ENCODE measurements around the gene DNAAF8. TPM values are rescaled to one million over a fixed set of nuclear protein-coding genes. Genes with fewer than 3 reads are reported as not detected.

DNAAF8 gene
- total RNA-seq, 1 donor from 2014 or later = not detected

- Histone ChIP-seq H3K27me3 (no peaks in the 10 kb centered on the region), H3K9ac (no peak overlapping the region), H3K36me3 (no peaks in the 10 kb centered on the region), H4K20me1 (ENCODE audit: low read depth) (no peaks in the 10 kb centered on the region), H2AFZ (replicated peaks) (no peak overlapping the region), H3K9me3 (ENCODE audit: low read depth) (no peaks in the 10 kb centered on the region), H3K4me2 (no peak overlapping the region), H3K4me1 (no peaks in the 10 kb centered on the region), H3F3A (ENCODE audit: low read depth) (no peaks in the 10 kb centered on the region), H3K79me2 (ENCODE audit: low read depth) (no peaks in the 10 kb centered on the region), H3K4me3 (no peak overlapping the region), H3K27ac (no peak overlapping the region)
- no peak for DNase-seq (ENCODE audit: low spot score)
- TF ChIP-seq EZH2 (IDR thresholded peaks at IDR 0.05) (no peak), CTCF (IDR thresholded peaks at IDR 0.05) (no peak), EZH2phosphoT487 (IDR thresholded peaks at IDR 0.05) (no peak)
- Mint-ChIP-seq H3K36me3 (peaks cover 8% of the 10 kb centered on the region), H3K4me3 (no peak overlapping the region), H3K27ac (no peak overlapping the region), H3K9me3 (no peaks in the 10 kb centered on the region), H3K4me1 (no peaks in the 10 kb centered on the region), H3K27me3 (ENCODE audit: insufficient read depth, low read depth) (peaks cover 2% of the 10 kb centered on the region)
These were observed 15.9 kb upstream of the DNAAF8 start for GRCh38 chr16:4718466-4718865.

GRCh38 chr16:4723071-4723767, 11.1 kb upstream of the DNAAF8 start:
- no peak overlapping the region for H3K4me3 Mint-ChIP-seq
- no peak overlapping the region for H3K4me3 ChIP-seq
- no peaks in the 10 kb centered on the region for H3K4me1 Mint-ChIP-seq
- no peaks in the 10 kb centered on the region for H4K20me1 ChIP-seq (ENCODE audit: low read depth)
- no peaks in the 10 kb centered on the region for H3F3A ChIP-seq (ENCODE audit: low read depth)
- no peak overlapping the region for H3K27ac ChIP-seq
- no peak overlapping the region for H3K27ac Mint-ChIP-seq
- TF ChIP-seq EZH2 (IDR thresholded peaks at IDR 0.05) = no peak
- no peak for TF ChIP-seq CTCF (IDR thresholded peaks at IDR 0.05)
- TF ChIP-seq EZH2phosphoT487 (IDR thresholded peaks at IDR 0.05) = no peak
- H2AFZ ChIP-seq (replicated peaks) = no peak overlapping the region
- no peaks in the 10 kb centered on the region for H3K27me3 Mint-ChIP-seq (ENCODE audit: insufficient read depth, low read depth)
- no peaks in the 10 kb centered on the region for H3K9me3 ChIP-seq (ENCODE audit: low read depth)
- H3K36me3 ChIP-seq = no peaks in the 10 kb centered on the region
- no peaks in the 10 kb centered on the region for H3K9me3 Mint-ChIP-seq
- H3K27me3 ChIP-seq = no peaks in the 10 kb centered on the region
- no peaks in the 10 kb centered on the region for H3K79me2 ChIP-seq (ENCODE audit: low read depth)
- no peak for DNase-seq (ENCODE audit: low spot score)
- H3K36me3 Mint-ChIP-seq = peaks cover 8% of the 10 kb centered on the region
- H3K4me2 ChIP-seq = no peak overlapping the region
- H3K9ac ChIP-seq = no peak overlapping the region
- H3K4me1 ChIP-seq = no peaks in the 10 kb centered on the region

GRCh38 chr16:4724661-4725270, 9.6 kb upstream of the DNAAF8 start:
- TF ChIP-seq EZH2phosphoT487 (IDR thresholded peaks at IDR 0.05) (no peak), CTCF (IDR thresholded peaks at IDR 0.05) (no peak), EZH2 (IDR thresholded peaks at IDR 0.05) (no peak)
- Histone ChIP-seq H3F3A (ENCODE audit: low read depth) (no peaks in the 10 kb centered on the region), H3K9ac (no peak overlapping the region), H3K9me3 (ENCODE audit: low read depth) (no peaks in the 10 kb centered on the region), H3K4me3 (no peak overlapping the region), H3K27me3 (no peaks in the 10 kb centered on the region), H3K27ac (no peak overlapping the region), H4K20me1 (ENCODE audit: low read depth) (no peaks in the 10 kb centered on the region), H3K36me3 (no peaks in the 10 kb centered on the region), H3K4me1 (no peaks in the 10 kb centered on the region), H3K79me2 (ENCODE audit: low read depth) (no peaks in the 10 kb centered on the region), H3K4me2 (no peak overlapping the region), H2AFZ (replicated peaks) (no peak overlapping the region)
- H3K27me3 Mint-ChIP-seq (ENCODE audit: insufficient read depth, low read depth) = no peaks in the 10 kb centered on the region
- H3K27ac Mint-ChIP-seq = no peak overlapping the region
- H3K4me1 Mint-ChIP-seq = no peaks in the 10 kb centered on the region
- DNase-seq (ENCODE audit: low spot score) = no peak
- no peaks in the 10 kb centered on the region for H3K9me3 Mint-ChIP-seq
- H3K4me3 Mint-ChIP-seq = no peak overlapping the region
- peaks cover 6% of the 10 kb centered on the region for H3K36me3 Mint-ChIP-seq

Measured in neural progenitor cell (in vitro differentiated cells).